ENCODE results near the gene COX7B. TPM values are rescaled to one million over a fixed set of nuclear protein-coding genes. Genes with fewer than 3 reads are reported as not detected.
"Not testable (repeated sequence)": the region's sequence is repeated elsewhere in the genome, so short reads cannot be mapped to it uniquely, and the experiment has no call there.

Gene COX7B
- total RNA-seq, 1 donor from 2014 or later: 472 TPM

GRCh38 chrX:77935886-77936285 lies 36.6 kb downstream of the COX7B start:
- no peak for DNase-seq (ENCODE audit: low spot score in 2 of 2)
- no peaks in the 10 kb centered on the region for H3K9me3 ChIP-seq
- no peaks in the 10 kb centered on the region for H3K4me1 ChIP-seq
- intact Hi-C loops (cut with DNase I): no loop called here
- no peak overlapping the region for H3K4me3 ChIP-seq
- H3K27me3 ChIP-seq: no peaks in the 10 kb centered on the region
- no peak for TF ChIP-seq CTCF (IDR thresholded peaks at IDR 0.05)
- H3K27ac ChIP-seq: no peak overlapping the region
- H3K36me3 ChIP-seq: no peaks in the 10 kb centered on the region

- Histone ChIP-seq H3K4me3 (no peak overlapping the region), H3K27ac (no peak overlapping the region), H3K9me3 (no peaks in the 10 kb centered on the region), H3K4me1 (no peaks in the 10 kb centered on the region), H3K36me3 (no peaks in the 10 kb centered on the region), H3K27me3 (no peaks in the 10 kb centered on the region)
- no peak for TF ChIP-seq CTCF (IDR thresholded peaks at IDR 0.05)
- intact Hi-C loops (cut with DNase I): no loop called here
- no peak for DNase-seq (ENCODE audit: low spot score in 2 of 2)
These were observed 37.0 kb downstream of the COX7B start for GRCh38 chrX:77936299-77936698.

- no peaks in the 10 kb centered on the region for H3K36me3 ChIP-seq
- intact Hi-C loops (cut with DNase I): no loop called here
- DNase-seq (ENCODE audit: low spot score in 2 of 2): no peak
- no peaks in the 10 kb centered on the region for H3K27me3 ChIP-seq
- no peak overlapping the region for H3K27ac ChIP-seq
- H3K4me3 ChIP-seq: no peak overlapping the region
- TF ChIP-seq CTCF (IDR thresholded peaks at IDR 0.05): no peak
- no peaks in the 10 kb centered on the region for H3K4me1 ChIP-seq
- H3K9me3 ChIP-seq: no peaks in the 10 kb centered on the region
These were observed 38.0 kb downstream of the COX7B start for GRCh38 chrX:77937291-77937690.

- Histone ChIP-seq H3K27me3 (no peaks in the 10 kb centered on the region), H3K4me3 (no peak overlapping the region), H3K4me1 (no peaks in the 10 kb centered on the region), H3K36me3 (no peaks in the 10 kb centered on the region), H3K27ac (no peak overlapping the region), H3K9me3 (no peaks in the 10 kb centered on the region)
- DNase-seq (ENCODE audit: low spot score in 2 of 2): no peak
- no peak for TF ChIP-seq CTCF (IDR thresholded peaks at IDR 0.05)
- intact Hi-C loops (cut with DNase I): no loop called here
These were observed 38.9 kb downstream of the COX7B start for GRCh38 chrX:77938083-77938680.

- H3K36me3 ChIP-seq; H3K9me3 ChIP-seq; H3K4me1 ChIP-seq; H3K27me3 ChIP-seq; H3K4me3 ChIP-seq; intact Hi-C loops (cut with DNase I); DNase-seq (ENCODE audit: low spot score in 2 of 2); H3K27ac ChIP-seq: not testable (repeated sequence)
These were observed 45.8 kb downstream of the COX7B start for GRCh38 chrX:77945031-77945430.

- Histone ChIP-seq H3K27ac (no peak overlapping the region), H3K4me1 (no peaks in the 10 kb centered on the region), H3K9me3 (no peaks in the 10 kb centered on the region), H3K36me3 (no peaks in the 10 kb centered on the region), H3K27me3 (no peaks in the 10 kb centered on the region), H3K4me3 (no peak overlapping the region)
- no peak for DNase-seq (ENCODE audit: low spot score in 2 of 2)
- TF ChIP-seq CTCF (IDR thresholded peaks at IDR 0.05): no peak
- intact Hi-C loops (cut with DNase I): no loop called here
These were observed 46.8 kb downstream of the COX7B start for GRCh38 chrX:77945910-77946545.
